Spleen (tissue), 7 donors: ENCODE data around the gene PRR35.

Source experiments
- CTCF ChIP-seq, 11 experiments: fragments of 200-600 bp in 7 of 11; fragments of 450-650 bp in 4 of 11; sonication (generic) in 4 of 11; IDR thresholded peaks in 8 of 11; conservative IDR thresholded peaks in 3 of 11; 1 replicate in 7 of 11; 2 replicates in 4 of 11; pipeline versions ENCODE4 v1.4.0 to v1.8.0; 2016 to 2021; ENCODE audit warnings: antibody characterized with exemption in 11 of 11, inconsistent platforms in 4 of 11, mild to moderate bottlenecking in 1 of 11
- POLR2AphosphoS5 ChIP-seq, 3 donors: sonication (generic); formaldehyde crosslinking; IDR thresholded peaks; one replicate each; pipeline ENCODE4 v1.5.1; 2017; ENCODE audit warnings: antibody characterized with exemption in 3 of 3
- donor health status: DM: no; HTN: no; CAD: no; lungs with moderate emphysema.
- donor health status: DM: no; HTN: no; CAD: no.
- donor health status: DM: no; HTN: no; CAD: no.

- TF ChIP-seq CTCF (IDR thresholded peaks at IDR 0.05 in 8 of 11, conservative IDR thresholded peaks at IDR 0.05 in 3 of 11) (no peak), POLR2AphosphoS5 (IDR thresholded peaks at IDR 0.05) (peak; percentile 24 to 51 (median 33))
Measured at GRCh38 chr16:576197-576822, 16.1 kb downstream of the PRR35 start.
